GM19468 (cell line): ENCODE results near the gene TSSK6.

Experiments
- ATAC-seq: cut with Tn5 transposase; IDR thresholded peaks from one replicate; pipeline ENCODE4 v1.9.1; 2021; ENCODE audit warnings: mild to moderate bottlenecking, moderate library complexity, moderate number of reproducible peaks; ENCODE audit not compliant: unreplicated experiment; ENCODE audit errors: extremely low read depth

TSSK6 gene

GRCh38 chr19:19532806-19533701, 17.7 kb upstream of the TSSK6 start:
- no peak for ATAC-seq

GRCh38 chr19:19531951-19532805, 16.8 kb upstream of the TSSK6 start:
- ATAC-seq, result no peak

GRCh38 chr19:19530889-19531288, 15.5 kb upstream of the TSSK6 start:
- ATAC-seq, result no peak

DNA sequence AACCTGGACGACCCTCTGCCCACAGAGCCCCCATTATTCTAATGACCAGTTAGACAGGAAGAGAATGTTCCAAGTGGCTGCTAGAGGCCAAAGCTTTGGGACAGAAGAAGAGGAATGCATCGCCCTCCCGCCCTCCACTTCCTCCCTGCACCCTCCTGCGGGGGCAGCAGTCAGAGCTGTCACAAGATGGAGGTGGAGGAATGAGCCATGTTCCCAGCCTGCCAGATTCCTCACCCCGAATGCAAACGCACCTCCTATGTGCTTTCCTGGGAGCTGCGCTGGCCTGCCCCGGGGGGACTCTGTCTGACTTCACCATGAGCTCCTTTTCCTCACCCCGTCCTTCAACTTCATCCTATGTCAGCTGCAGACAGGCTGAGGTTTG, 15.1 kb upstream of the TSSK6 start:
- ATAC-seq, result no peak

GRCh38 chr19:19529783-19530422, 14.6 kb upstream of the TSSK6 start:
- ATAC-seq, result no peak

- ATAC-seq, result no peak
These were observed 13.6 kb upstream of the TSSK6 start, which contains the start of gene YJEFN3 for GRCh38 chr19:19528721-19529490. YJEFN3 (plus strand) TSS chr19:19528911; CDS start chr19:19528933, 22 bp downstream.

DNA sequence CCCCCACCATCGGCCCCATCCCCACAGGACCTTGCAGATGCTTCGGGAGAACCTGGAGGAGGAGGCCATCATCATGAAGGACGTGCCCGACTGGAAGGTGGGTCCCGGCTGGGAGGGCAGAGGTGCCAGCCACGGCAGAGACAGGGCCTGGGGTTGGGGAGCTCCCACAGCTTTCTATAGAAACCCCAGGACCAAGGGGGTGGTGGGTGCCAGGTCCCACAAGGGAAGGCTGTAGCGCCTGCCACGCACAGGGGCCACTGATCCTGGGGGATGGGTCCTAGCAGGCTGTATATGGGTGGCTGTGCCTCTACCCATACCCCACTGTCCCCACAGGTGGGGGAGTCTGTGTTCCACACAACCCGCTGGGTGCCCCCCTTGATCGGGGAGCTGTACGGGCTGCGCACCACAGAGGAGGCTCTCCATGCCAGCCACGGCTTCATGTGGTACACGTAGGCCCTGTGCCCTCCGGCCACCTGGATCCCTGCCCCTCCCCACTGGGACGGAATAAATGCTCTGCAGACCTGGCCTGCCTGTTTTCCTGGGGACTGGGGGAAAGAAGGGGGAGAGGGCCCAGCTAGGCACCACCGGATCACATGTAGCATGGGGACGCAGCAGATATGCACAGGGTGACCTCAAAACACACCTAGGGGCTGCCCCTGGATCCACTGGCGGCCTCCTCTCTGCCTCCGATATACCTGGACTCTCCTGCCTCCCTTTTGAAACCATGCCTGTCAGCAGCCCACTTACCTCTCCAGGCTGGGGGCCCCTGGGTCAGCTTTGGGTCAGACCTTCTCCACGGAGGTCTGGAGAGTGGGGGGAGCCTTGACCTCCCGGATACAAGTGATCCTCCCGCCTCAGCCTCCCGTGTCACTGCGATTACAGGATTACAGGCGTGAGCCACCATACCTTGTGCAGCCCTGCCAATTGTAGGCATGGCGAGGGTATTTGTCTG, 12.6 kb upstream of the TSSK6 start:
- ATAC-seq, result no peak

GRCh38 chr19:19527371-19527656, 12.0 kb upstream of the TSSK6 start:
- no peak for ATAC-seq

DNA sequence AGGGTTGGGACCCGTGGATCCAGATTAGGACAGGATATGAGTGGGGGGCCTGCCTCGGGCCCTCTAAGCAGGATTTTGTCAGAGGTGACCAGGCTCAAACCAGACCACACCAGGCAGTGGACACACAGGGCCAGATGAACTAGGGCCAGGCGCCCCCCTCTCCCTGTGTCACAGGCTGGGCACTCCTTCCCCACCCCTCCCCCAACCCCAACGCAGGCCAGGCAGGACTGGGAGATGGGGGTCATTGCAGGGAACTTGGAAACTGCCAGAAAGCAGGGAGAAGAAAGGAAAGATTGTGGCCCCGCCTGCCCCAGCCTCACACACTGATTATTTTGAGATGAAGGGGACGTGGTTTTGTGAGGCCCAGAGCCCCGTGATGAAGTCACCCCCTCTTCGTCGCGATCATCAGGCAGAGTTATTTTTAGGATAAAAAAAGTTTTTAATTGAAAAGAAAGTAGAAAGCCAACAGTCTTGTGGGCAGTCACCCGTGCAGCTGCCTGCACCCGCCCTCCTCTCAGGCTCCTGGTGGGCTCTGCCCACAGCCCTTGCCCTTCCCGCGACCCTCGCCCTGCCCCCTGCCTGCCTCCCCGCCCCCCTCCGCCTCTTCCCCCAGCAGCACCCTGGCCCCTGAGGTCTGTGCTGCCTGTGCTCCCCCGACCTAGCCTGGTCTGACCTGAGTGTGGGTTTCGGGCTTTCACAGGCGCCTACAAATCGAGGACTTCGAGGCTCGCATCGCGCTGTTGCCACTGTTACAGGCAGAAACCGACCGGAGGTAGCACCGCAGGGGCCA, 11.4 kb upstream of the TSSK6 start:
- no peak for ATAC-seq

DNA sequence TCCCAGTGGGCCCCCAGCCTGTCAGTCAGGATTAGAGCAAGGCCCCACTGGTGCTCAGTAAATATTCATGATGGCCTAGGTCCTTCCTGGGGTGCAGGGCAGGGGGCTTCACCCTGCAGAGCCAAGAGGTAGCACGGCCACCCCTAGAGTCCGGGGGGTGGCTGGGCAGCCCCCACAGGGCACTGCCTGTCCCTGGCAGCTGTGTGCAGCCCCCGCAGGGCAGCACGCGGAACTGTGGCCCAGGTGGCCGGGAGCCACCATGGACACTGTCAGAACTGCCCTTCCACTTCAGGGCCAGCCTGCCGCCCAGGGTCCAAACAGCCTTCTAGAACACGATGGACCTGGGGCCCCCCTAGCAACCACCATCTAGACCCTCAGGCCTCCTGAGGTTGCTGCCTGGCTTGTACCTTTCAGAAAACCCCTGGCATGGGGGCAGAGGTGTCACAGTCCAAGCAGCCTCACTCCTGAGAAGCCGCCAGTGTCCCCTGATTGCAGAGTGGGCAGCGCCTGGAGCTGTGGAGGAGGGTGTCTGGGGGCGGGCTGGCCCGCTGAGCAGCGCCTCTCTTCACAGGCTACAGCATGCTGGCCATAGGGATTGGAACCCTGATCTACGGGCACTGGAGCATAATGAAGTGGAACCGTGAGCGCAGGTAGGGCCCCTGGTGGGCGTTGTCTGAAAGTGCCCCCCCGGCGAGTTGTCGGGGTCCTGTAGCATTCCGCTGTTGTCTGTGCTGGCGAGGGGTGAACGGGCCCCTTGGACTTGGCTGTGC, 10.4 kb upstream of the TSSK6 start:
- no peak for ATAC-seq

GRCh38 chr19:19524053-19524452, 8.7 kb upstream of the TSSK6 start:
- ATAC-seq, result no peak

DNA sequence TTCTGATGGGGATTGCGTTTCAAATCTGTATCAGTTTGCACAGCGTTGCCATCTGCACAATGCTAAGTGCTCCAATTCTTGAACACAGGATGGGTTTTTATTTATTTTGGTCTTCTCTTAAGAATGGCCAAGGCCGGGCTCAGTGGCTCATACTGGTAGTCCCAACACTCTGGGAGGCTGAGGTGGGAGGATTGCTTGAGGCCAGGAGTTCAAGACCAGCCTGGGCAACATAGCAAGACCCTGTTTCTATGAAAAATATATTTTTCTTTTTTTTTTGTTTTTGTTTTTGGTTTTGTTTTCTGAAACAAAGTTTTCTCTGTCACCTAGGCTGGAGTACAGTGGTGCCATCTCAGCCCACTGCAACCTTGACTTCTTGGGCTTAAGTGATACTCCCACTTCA, 7.8 kb upstream of the TSSK6 start:
- ATAC-seq, result no peak

DNA sequence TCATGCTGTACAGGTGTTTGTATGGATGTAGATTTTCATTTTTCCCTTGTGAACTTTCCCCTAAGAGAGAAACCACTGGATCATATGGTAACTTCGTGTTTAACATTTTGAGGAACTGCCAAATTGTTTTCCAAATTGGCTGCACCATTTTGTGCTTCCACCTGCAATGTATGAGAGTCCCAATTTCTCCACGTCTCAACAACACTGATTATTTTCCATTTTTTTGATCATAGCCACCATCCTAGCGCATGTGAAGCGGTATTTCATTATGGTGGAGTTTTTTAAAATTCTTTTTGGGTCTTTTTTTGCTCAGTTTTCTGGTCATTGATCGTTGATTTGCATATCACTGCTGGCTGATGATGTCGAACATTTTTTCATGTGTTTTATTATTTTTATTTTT, 5.6 kb upstream of the TSSK6 start:
- ATAC-seq, result no peak

- no peak for ATAC-seq
These were observed 1.9 kb upstream of the TSSK6 start for GRCh38 chr19:19517235-19517619.

- ATAC-seq, result peak; percentile 88
These were observed 533 bp upstream of the TSSK6 start, which contains the start of gene NDUFA13 for GRCh38 chr19:19515642-19516519. NDUFA13 (plus strand) TSS chr19:19516225; CDS start chr19:19516239, 14 bp downstream.

GRCh38 chr19:19514215-19514657, 1.1 kb downstream of the TSSK6 start:
- ATAC-seq, result no peak
